ENCODE results near the gene TGFBR1.

Gene TGFBR1

GRCh38 chr9:99105152-99106043 lies 485 bp downstream of the TGFBR1 start:
- peak in 1 of 3 donors; percentile 35 for DNase-seq (ENCODE audit: low read depth in 2 of 3, low spot score in 1 of 3)

GRCh38 chr9:99106044-99106375 lies 1.1 kb downstream of the TGFBR1 start:
- DNase-seq (ENCODE audit: low read depth in 2 of 3, low spot score in 1 of 3) = no peak

GRCh38 chr9:99107421-99107820 lies 2.5 kb downstream of the TGFBR1 start:
- no peak for DNase-seq (ENCODE audit: low read depth in 2 of 3, low spot score in 1 of 3)

GRCh38 chr9:99108131-99108530 lies 3.2 kb downstream of the TGFBR1 start:
- DNase-seq (ENCODE audit: low read depth in 2 of 3, low spot score in 1 of 3) = no peak

GRCh38 chr9:99109522-99109921 lies 4.6 kb downstream of the TGFBR1 start:
- no peak for DNase-seq (ENCODE audit: low read depth in 2 of 3, low spot score in 1 of 3)

- no peak for DNase-seq (ENCODE audit: low read depth in 2 of 3, low spot score in 1 of 3)
Measured at GRCh38 chr9:99112750-99113413, 8.0 kb downstream of the TGFBR1 start.

GRCh38 chr9:99113414-99114048 lies 8.6 kb downstream of the TGFBR1 start:
- no peak for DNase-seq (ENCODE audit: low read depth in 2 of 3, low spot score in 1 of 3)

GRCh38 chr9:99114049-99114440 lies 9.1 kb downstream of the TGFBR1 start:
- no peak for DNase-seq (ENCODE audit: low read depth in 2 of 3, low spot score in 1 of 3)

GRCh38 chr9:99114846-99115500 lies 10.1 kb downstream of the TGFBR1 start:
- DNase-seq (ENCODE audit: low read depth in 2 of 3, low spot score in 1 of 3) = no peak

GRCh38 chr9:99116003-99116411 lies 11.1 kb downstream of the TGFBR1 start:
- no peak for DNase-seq (ENCODE audit: low read depth in 2 of 3, low spot score in 1 of 3)

GRCh38 chr9:99118782-99119466 lies 14.0 kb downstream of the TGFBR1 start:
- DNase-seq (ENCODE audit: low read depth in 2 of 3, low spot score in 1 of 3) = peak; percentile 21 to 49 (median 33)

- DNase-seq (ENCODE audit: low read depth in 2 of 3, low spot score in 1 of 3) = no peak
Measured at GRCh38 chr9:99119976-99120655, 15.2 kb downstream of the TGFBR1 start.

GRCh38 chr9:99121604-99122003 lies 16.7 kb downstream of the TGFBR1 start:
- DNase-seq (ENCODE audit: low read depth in 2 of 3, low spot score in 1 of 3) = no peak

- DNase-seq (ENCODE audit: low read depth in 2 of 3, low spot score in 1 of 3) = no peak
Measured at GRCh38 chr9:99124534-99125255, 19.8 kb downstream of the TGFBR1 start.

GRCh38 chr9:99125446-99125845 lies 20.5 kb downstream of the TGFBR1 start:
- no peak for DNase-seq (ENCODE audit: low read depth in 2 of 3, low spot score in 1 of 3)

- no peak for DNase-seq (ENCODE audit: low read depth in 2 of 3, low spot score in 1 of 3)
Measured at GRCh38 chr9:99126312-99126711, 21.4 kb downstream of the TGFBR1 start.

- DNase-seq (ENCODE audit: low read depth in 2 of 3, low spot score in 1 of 3) = no peak
Measured at GRCh38 chr9:99127356-99128132, 22.6 kb downstream of the TGFBR1 start.

GRCh38 chr9:99128133-99128406 lies 23.2 kb downstream of the TGFBR1 start:
- no peak for DNase-seq (ENCODE audit: low read depth in 2 of 3, low spot score in 1 of 3)

- no peak for DNase-seq (ENCODE audit: low read depth in 2 of 3, low spot score in 1 of 3)
Measured at GRCh38 chr9:99129091-99129490, 24.2 kb downstream of the TGFBR1 start.
